Upper lobe of right lung (tissue), 1 donor: ENCODE data around the gene B3GALNT1. TPM values are rescaled to one million over a fixed set of nuclear protein-coding genes. Genes with fewer than 3 reads are reported as not detected.

Experiments
- ATAC-seq: fragments of 200-7000 bp; cut with Tn5 transposase; one replicate; pipeline ENCODE4 v1.9.1; 2020; ENCODE audit warnings: mild to moderate bottlenecking, moderate library complexity
- DNase-seq: peaks from one replicate; pipeline ENCODE4 v3.0.0-alpha.2; 2020
- H3K27ac ChIP-seq: fragments of 200-600 bp; one replicate; pipeline ENCODE4 v1.8.0; 2022
- H3K27me3 ChIP-seq: fragments of 200-600 bp; one replicate; pipeline ENCODE4 v1.8.0; 2022; ENCODE audit warnings: mild to moderate bottlenecking
- H3K36me3 ChIP-seq: fragments of 200-600 bp; one replicate; pipeline ENCODE4 v1.8.0; 2022
- H3K4me1 ChIP-seq: fragments of 200-600 bp; one replicate; pipeline ENCODE4 v1.8.0; 2022
- H3K4me3 ChIP-seq: fragments of 200-600 bp; one replicate; pipeline ENCODE4 v1.8.0; 2022; ENCODE audit warnings: mild to moderate bottlenecking
- H3K9me3 ChIP-seq: fragments of 200-600 bp; one replicate; pipeline ENCODE4 v1.8.0; 2022
- intact Hi-C: fragments of 100-400 bp; cut with DNase I; formaldehyde crosslinking; loops from one replicate; pipeline ENCODE4 v1.11.0; 2022
- total RNA-seq: library from RNA; stranded (reverse); fragmentation: NEBNext Ultra II Directional; extraction: Animal tissue kit (Norgen Biotek cat#: 25700); gene quantifications from one replicate; pipeline ENCODE4 v1.2.1, GENCODE V29; 2021
- TF ChIP-seq, protein P1 (sequence below): fragments of 200-600 bp; IDR thresholded peaks from one replicate; pipeline ENCODE4 v1.8.0; 2022; ENCODE audit warnings: antibody characterized with exemption
- donor health status: DM: no; HTN: yes; CAD: no; lungs with severe emphysema.

The B3GALNT1 gene
- total RNA-seq, 1 donor from 2014 or later = 17.6 TPM

GRCh38 chr3:161142486-161142885 lies 37.3 kb upstream of the B3GALNT1 start:
- H3K27me3 ChIP-seq = no peaks in the 10 kb centered on the region
- intact Hi-C loops = no loop called here
- no peak overlapping the region for H3K4me3 ChIP-seq
- TF ChIP-seq, protein P1, sequence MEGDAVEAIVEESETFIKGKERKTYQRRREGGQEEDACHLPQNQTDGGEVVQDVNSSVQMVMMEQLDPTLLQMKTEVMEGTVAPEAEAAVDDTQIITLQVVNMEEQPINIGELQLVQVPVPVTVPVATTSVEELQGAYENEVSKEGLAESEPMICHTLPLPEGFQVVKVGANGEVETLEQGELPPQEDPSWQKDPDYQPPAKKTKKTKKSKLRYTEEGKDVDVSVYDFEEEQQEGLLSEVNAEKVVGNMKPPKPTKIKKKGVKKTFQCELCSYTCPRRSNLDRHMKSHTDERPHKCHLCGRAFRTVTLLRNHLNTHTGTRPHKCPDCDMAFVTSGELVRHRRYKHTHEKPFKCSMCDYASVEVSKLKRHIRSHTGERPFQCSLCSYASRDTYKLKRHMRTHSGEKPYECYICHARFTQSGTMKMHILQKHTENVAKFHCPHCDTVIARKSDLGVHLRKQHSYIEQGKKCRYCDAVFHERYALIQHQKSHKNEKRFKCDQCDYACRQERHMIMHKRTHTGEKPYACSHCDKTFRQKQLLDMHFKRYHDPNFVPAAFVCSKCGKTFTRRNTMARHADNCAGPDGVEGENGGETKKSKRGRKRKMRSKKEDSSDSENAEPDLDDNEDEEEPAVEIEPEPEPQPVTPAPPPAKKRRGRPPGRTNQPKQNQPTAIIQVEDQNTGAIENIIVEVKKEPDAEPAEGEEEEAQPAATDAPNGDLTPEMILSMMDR = no peak
- ATAC-seq = no peak
- H3K27ac ChIP-seq = no peak overlapping the region
- no peaks in the 10 kb centered on the region for H3K9me3 ChIP-seq
- no peaks in the 10 kb centered on the region for H3K36me3 ChIP-seq
- H3K4me1 ChIP-seq = no peaks in the 10 kb centered on the region
- no peak for DNase-seq

DNA sequence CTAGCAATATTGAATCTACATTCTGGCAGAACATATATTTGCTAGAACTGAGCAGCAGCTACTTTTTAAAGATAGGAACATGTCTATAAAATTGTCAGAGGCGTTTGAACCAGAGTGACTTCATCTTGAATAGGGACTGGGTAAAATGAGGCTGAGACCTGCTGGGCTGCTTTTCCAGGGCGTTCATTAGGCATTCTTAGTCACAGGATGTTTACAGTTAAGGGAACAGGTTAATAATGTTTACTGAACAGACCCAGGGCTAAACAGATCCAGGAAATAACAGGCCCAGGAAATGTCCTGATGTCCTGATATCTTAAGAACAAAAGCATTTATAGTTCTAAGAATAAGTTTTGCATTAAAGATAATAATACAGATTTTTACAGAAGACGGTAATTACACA lies 34.5 kb upstream of the B3GALNT1 start:
- Histone ChIP-seq H3K36me3 (no peaks in the 10 kb centered on the region), H3K27me3 (no peaks in the 10 kb centered on the region), H3K9me3 (no peaks in the 10 kb centered on the region), H3K27ac (no peak overlapping the region), H3K4me1 (no peaks in the 10 kb centered on the region), H3K4me3 (no peak overlapping the region)
- intact Hi-C loops = no loop called here
- TF ChIP-seq, protein P1 = no peak
- no peak for DNase-seq
- no peak for ATAC-seq

GRCh38 chr3:161137260-161137659 lies 32.1 kb upstream of the B3GALNT1 start:
- TF ChIP-seq, protein P1 = no peak
- no peak for ATAC-seq
- Histone ChIP-seq H3K9me3 (no peaks in the 10 kb centered on the region), H3K27ac (no peak overlapping the region), H3K4me1 (no peaks in the 10 kb centered on the region), H3K27me3 (no peaks in the 10 kb centered on the region), H3K36me3 (no peaks in the 10 kb centered on the region), H3K4me3 (no peak overlapping the region)
- DNase-seq = no peak
- intact Hi-C loops = no loop called here

DNA sequence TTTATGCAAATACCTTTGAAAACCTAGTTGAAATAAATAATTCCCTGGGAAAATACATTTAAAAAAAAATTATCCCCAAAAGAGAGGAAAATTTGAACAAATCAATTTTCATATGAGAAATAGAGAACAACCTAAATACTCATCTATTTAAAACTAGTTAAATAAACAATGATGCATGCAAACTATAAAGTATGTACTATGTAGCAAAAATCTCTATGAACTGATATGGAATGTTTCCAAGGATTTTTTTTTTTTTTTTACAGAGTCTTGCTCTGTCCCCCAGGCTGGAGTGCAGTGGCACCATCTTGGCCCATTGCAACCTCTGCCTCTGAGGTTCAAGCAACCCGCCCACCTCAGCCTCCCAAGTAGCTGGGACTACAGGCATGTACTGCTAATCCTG lies 27.2 kb upstream of the B3GALNT1 start:
- Histone ChIP-seq H3K27me3 (no peaks in the 10 kb centered on the region), H3K4me3 (no peak overlapping the region), H3K4me1 (no peaks in the 10 kb centered on the region), H3K27ac (no peak overlapping the region), H3K36me3 (no peaks in the 10 kb centered on the region), H3K9me3 (no peaks in the 10 kb centered on the region)
- TF ChIP-seq, protein P1 = no peak
- intact Hi-C loops = no loop called here
- no peak for ATAC-seq
- no peak for DNase-seq

DNA sequence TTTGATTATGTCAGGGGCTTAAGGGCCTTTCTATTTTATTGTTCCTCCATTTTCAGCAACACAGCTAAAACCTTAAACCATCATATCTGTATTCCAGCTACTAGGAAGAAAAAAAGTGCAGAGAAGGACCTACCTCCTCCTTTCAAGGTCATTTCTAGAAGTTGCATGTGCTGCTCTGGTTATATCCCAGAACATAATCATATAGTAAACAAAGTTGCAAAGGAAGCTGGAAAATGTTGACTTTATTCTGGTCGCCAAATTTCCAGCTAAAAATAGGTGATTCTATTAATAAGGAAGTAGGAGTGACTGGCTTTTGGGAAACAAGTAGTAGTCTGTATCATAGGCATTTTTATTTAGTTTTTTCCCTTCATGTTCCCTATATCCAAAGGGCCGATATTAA lies 21.3 kb upstream of the B3GALNT1 start:
- ATAC-seq = no peak
- intact Hi-C loops = no loop called here
- H3K4me1 ChIP-seq = no peaks in the 10 kb centered on the region
- TF ChIP-seq, protein P1 = no peak
- H3K27ac ChIP-seq = no peak overlapping the region
- DNase-seq = no peak
- H3K4me3 ChIP-seq = no peak overlapping the region
- no peaks in the 10 kb centered on the region for H3K27me3 ChIP-seq
- H3K36me3 ChIP-seq = no peaks in the 10 kb centered on the region
- H3K9me3 ChIP-seq = peaks cover 8% of the 10 kb centered on the region

DNA sequence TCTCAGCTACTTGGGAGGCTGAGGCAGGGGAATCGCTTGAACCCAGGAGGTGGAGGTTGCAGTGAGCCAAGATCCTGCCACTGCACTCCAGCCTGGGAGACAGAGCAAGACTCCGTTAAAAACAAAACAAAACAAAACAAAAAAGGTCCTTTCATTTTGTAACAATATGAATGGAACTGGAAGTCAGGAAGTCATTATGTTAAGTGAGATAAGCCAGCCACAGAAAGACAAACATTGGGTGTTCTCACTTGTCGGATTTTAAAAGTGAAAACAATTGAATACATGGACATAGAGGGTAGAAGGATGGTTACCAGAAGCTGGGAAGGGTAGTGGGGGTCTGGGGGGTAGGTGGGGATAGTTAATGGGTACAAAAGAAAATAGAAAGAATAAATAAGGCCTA lies 12.5 kb upstream of the B3GALNT1 start:
- H3K27me3 ChIP-seq = no peaks in the 10 kb centered on the region
- DNase-seq = no peak
- intact Hi-C loops = no loop called here
- no peaks in the 10 kb centered on the region for H3K36me3 ChIP-seq
- peaks cover 3% of the 10 kb centered on the region for H3K9me3 ChIP-seq
- H3K4me3 ChIP-seq = no peak overlapping the region
- ATAC-seq = no peak
- TF ChIP-seq, protein P1 = no peak
- H3K4me1 ChIP-seq = no peaks in the 10 kb centered on the region
- no peak overlapping the region for H3K27ac ChIP-seq
